SK-N-SH (cell line): ENCODE results near the gene C12orf42.

Source experiments
- CHD2 ChIP-seq: fragments of 150-350 bp; IDR thresholded peaks from 2 replicates; pipeline ENCODE4 v1.6.1; 2018; ENCODE audit warnings: low read length; ENCODE audit not compliant: partially characterized antibody
- ELF1 ChIP-seq: IDR thresholded peaks from 2 replicates; pipeline ENCODE4 v1.4.0; 2012
- EP300 ChIP-seq, 2 experiments: IDR thresholded peaks; 2 replicates each; pipeline versions ENCODE4 v1.4.0 to v1.6.1; 2012; ENCODE audit warnings: borderline replicate concordance in 1 of 2, low read depth in 1 of 2, low read length in 1 of 2
- EZH2phosphoT487 ChIP-seq: fragments of 200-600 bp; sonication (generic); IDR thresholded peaks from 2 replicates; pipeline ENCODE4 v1.6.1; 2017; ENCODE audit warnings: low read depth, mixed run types, mild to moderate bottlenecking, antibody characterized with exemption, moderate library complexity, borderline replicate concordance
- GABPA ChIP-seq: IDR thresholded peaks from 2 replicates; pipeline ENCODE4 v1.4.0; 2012; ENCODE audit warnings: low read depth, mild to moderate bottlenecking
- JUND ChIP-seq: IDR thresholded peaks from 2 replicates; pipeline ENCODE4 v1.4.0; 2012
- NFIC ChIP-seq: IDR thresholded peaks from 2 replicates; pipeline ENCODE4 v1.4.0; 2012; ENCODE audit warnings: borderline replicate concordance
- POLR2AphosphoS5 ChIP-seq: IDR thresholded peaks from 2 replicates; pipeline ENCODE4 v1.6.1; 2012; ENCODE audit warnings: low read depth, low read length
- RCOR1 ChIP-seq: fragments of 150-350 bp; IDR thresholded peaks from 2 replicates; pipeline ENCODE4 v1.6.1; 2017; ENCODE audit warnings: antibody characterized with exemption, low read length
- SIN3A ChIP-seq: IDR thresholded peaks from 2 replicates; pipeline ENCODE4 v1.6.1; 2012; ENCODE audit warnings: low read depth, mild to moderate bottlenecking, low read length, moderate library complexity, borderline replicate concordance
- YY1 ChIP-seq: IDR thresholded peaks from 2 replicates; pipeline ENCODE4 v1.4.0; 2012; ENCODE audit warnings: low read depth, mild to moderate bottlenecking
- TF ChIP-seq, protein P1 (sequence below): fragments of 200-600 bp; sonication (generic); IDR thresholded peaks from 2 replicates; pipeline ENCODE4 v1.6.1; 2017; ENCODE audit warnings: antibody characterized with exemption, mild to moderate bottlenecking, moderate library complexity
- TF ChIP-seq, protein P2 (sequence below): IDR thresholded peaks from 2 replicates; pipeline ENCODE4 v1.4.0; 2012; ENCODE audit warnings: low read depth

DNA sequence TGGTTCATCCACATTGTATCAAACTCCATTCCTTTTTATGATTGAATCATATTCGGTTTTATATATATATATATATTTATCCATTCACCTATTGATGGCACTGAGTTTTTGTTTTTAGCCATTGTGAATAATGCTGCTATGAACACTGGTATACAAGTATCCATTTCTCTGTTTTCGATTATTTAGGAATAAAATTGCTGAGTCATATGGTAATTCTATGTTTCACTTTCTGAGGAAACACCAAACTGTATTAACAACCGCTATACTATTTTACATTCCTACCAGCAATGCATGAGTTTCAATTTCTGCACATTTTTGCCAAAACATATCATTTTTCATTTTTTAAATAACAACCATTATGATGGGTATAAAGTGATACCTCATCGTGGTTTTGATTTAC, 104.7 kb downstream of the C12orf42 start:
- TF ChIP-seq EZH2phosphoT487 = no peak
- TF ChIP-seq, protein P1, sequence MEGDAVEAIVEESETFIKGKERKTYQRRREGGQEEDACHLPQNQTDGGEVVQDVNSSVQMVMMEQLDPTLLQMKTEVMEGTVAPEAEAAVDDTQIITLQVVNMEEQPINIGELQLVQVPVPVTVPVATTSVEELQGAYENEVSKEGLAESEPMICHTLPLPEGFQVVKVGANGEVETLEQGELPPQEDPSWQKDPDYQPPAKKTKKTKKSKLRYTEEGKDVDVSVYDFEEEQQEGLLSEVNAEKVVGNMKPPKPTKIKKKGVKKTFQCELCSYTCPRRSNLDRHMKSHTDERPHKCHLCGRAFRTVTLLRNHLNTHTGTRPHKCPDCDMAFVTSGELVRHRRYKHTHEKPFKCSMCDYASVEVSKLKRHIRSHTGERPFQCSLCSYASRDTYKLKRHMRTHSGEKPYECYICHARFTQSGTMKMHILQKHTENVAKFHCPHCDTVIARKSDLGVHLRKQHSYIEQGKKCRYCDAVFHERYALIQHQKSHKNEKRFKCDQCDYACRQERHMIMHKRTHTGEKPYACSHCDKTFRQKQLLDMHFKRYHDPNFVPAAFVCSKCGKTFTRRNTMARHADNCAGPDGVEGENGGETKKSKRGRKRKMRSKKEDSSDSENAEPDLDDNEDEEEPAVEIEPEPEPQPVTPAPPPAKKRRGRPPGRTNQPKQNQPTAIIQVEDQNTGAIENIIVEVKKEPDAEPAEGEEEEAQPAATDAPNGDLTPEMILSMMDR = no peak
- TF ChIP-seq, protein P2, sequence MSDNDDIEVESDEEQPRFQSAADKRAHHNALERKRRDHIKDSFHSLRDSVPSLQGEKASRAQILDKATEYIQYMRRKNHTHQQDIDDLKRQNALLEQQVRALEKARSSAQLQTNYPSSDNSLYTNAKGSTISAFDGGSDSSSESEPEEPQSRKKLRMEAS = no peak
- no peak for TF ChIP-seq SIN3A
- TF ChIP-seq GABPA = no peak
- no peak for TF ChIP-seq JUND
- TF ChIP-seq POLR2AphosphoS5 = no peak
- no peak for TF ChIP-seq EP300 (IDR thresholded peaks at IDR 0.05; ENCODE audit: borderline replicate concordance in 1 of 2, low read depth in 1 of 2, low read length in 1 of 2)
- no peak for TF ChIP-seq ELF1
- no peak for TF ChIP-seq RCOR1
- TF ChIP-seq CHD2 = no peak
- TF ChIP-seq YY1 = no peak
- TF ChIP-seq NFIC = no peak
